T follicular helper cell (primary cell): ENCODE measurements around the gene DLG4.

Experiments used
- DNase-seq: peaks from one replicate; pipeline ENCODE4 v3.0.0-alpha.2; 2020; ENCODE audit warnings: low read depth

The DLG4 gene

DNA sequence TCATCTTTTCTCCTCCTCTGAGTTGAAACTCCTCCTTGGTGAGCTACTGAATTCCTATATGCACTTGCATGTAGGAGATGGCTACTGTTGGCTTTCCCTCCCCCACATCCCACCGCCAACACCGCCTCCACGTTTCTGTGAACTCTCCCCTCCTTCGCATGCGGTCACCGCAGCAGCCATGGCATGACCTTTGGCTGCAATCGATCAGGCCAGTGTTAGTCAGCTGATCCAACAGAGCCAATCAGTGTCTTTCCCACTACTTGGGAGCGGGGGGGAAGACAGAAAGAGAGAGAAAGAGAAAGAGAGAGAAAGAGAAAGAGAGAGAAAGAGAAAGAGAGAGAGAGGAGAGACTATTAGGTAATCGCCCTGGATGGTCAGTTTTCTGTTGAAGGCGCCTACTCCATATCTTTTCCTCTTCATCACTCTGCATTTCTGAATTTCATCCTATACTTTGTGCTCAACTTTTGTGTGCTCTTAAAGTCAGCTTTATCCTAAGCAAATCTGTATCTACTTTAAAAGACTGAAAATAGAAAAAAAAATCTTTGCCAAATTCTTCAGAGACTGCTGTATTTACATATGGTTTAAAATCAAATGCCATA is 63.2 kb downstream of the DLG4 start:
- no peak for DNase-seq

DNA sequence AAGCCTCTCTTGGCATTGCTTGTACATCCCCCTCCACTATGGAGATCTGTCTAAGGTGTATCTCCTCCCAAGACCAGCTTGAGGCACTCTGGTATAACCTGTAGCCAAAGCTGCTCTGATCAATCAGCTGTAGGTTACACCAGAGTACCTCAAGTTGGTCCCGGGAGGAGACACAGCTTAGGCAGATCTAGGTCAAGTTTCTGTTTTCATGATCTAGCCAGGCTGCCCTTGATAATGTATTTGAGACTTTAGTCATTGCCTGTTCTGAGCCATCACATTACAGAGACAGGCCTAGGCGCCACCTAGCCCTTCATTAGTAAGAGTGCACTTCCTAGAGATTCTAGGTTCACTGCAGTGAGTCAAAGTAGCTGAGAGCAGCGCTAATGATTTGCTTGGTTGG is 71.9 kb downstream of the DLG4 start:
- DNase-seq, result no peak

DNA sequence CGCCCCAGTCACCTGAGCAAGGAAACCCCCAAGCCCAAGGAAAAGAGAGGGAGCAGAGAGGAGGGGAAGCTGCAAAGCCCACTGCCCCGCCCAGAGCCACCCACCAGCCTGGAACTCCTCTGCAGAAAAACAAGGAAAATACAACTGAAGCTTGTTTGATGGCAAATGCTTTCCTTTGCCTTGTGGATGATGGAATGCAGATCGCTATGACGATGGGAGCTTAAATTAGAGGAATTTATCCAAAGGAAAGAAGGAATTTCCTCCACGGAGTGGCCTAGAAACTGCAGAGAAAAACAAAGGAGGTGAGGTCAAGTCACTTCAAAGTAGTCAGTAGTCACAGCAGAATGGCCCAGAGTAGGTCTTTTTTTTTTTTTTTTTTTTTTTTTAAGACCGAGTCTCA is 73.5 kb downstream of the DLG4 start:
- DNase-seq, result no peak

DNA sequence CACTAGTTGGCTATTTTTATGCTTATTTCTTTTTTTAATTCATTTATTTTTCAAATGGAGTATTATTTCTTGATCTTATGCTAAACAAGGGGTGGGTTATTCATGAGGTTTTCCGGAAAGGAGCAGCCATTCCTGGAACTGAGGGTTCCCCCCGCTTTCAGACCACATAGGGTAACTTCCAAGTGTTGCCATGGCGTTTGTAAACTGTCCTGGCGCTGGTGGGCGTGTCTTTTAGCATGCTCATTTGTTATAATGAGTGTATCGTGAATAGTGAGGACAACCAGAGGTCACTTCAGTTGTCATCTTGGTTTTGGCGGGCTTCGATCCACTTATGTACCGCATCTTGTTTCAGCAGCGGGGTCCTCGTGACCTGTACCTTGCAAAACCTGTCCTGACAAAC is 75.4 kb downstream of the DLG4 start:
- no peak for DNase-seq

DNA sequence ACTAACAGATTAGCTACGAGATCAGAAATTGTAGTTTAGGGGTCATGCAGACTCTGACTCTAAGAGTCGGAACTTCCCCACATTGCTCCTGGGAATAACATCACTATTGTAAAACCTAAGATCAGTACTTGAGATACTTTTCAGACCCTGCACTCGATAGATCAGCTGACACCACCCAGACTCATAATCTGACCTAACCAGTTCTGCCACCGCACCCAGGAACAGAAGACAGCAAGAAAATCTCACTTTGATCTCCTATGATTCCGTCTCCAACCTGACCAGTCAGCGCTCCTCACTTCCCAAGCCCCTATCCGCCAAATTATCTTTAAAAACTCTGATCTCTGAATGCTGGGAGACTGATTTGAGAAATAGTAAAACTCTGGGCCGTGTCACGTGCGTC is 77.8 kb downstream of the DLG4 start:
- no peak for DNase-seq

DNA sequence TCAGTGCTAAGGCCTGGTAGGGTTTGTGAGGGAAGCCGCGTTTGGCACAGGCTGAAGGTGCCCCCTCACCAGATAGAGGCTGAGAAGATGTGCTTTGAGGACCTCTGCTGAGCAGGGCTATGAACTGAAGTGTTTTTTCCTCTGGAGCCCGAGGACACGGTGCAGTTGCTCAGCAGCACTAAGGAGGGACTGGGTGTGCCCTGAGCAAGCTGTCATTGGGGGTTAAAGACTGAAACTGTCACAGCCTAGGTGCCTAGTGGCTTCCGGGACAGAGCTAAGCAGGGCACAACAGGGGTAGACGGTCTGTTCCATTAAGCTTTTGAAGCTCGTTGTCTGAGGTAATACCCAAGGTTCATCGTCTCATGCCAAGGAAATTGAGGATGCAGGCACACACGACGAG is 80.2 kb downstream of the DLG4 start:
- DNase-seq, result no peak

DNA sequence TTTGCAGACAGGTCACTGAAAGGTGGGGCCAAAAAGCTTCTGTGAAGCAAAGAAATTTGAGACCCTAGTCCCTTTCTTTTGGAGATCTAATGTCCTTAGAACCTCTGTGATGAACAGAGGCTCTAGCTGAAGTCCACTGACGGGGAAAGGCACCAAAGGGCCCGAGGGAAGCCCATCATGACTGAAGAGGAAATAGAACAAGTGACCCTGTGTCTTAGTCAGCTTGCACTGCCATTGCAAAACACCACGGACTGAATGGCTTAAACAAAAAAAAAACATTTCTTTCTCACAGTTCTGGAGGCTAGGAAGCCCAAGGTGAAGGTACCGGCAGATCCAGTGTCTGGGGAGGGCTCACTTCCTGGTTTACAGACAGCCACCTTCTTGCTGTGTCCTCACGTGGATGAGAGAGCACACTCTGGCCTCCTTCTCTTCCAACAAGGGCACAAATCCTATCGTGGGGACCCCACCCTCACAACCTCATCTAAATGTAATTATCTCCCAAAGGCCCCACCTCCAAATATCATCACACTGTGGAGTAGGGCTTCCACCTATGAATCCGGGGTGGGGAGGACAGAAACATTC is 80.7 kb downstream of the DLG4 start:
- no peak for DNase-seq

DNA sequence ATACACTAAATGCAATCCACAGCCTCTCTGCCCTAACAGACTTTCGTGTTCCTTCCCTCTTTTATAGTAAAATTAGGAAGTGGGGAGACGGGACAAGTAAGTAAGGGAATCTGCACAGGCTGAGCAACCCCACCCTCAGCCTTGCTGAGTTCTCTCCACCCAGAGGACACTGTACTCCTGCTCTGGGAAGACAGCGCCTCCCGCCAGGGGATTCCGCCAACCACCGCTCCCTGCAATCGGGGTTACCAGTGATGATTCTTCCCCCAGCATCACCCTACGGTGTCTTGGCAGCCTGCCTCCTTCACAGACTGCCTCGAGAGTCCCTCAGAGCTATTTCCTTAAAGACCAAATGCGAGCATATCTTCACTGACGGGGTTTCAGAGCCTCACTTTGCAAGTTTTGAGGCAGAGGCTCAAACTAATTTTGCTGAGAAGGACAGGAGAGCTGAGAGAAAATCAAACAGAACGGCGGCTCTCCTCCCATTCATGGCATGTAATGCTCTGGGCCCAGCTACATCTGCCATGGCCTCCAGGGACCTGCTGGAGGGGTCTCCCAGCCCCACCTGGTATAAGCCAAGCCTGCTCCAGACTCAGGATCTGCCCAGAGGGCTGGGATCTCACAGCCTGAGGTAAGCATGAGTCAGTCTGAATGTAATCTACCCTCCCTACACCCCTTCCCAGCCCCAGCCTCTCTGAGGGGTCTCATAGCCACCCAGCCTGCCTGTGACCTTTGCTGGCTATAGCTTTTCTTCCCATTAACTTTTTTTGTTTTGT is 82.3 kb downstream of the DLG4 start:
- no peak for DNase-seq
